Endodermal cell (in vitro differentiated cells): ENCODE measurements around the gene RAVER2. TPM values are rescaled to one million over a fixed set of nuclear protein-coding genes. Genes with fewer than 3 reads are reported as not detected.

Source experiments
- DNase-seq: peaks from one replicate; pipeline ENCODE4 v3.0.0-alpha.2; 2017
- H3K27ac ChIP-seq: 2 replicates; pipeline ENCODE4 v1.5.1; 2013; ENCODE audit warnings: mild to moderate bottlenecking, low read depth, low read length, moderate library complexity
- H3K27me3 ChIP-seq: 2 replicates; pipeline ENCODE4 v1.6.1; 2013; ENCODE audit warnings: mild to moderate bottlenecking, low read length, moderate library complexity; ENCODE audit not compliant: insufficient read depth, control insufficient read depth, poor library complexity, severe bottlenecking
- H3K36me3 ChIP-seq: 2 replicates; pipeline ENCODE4 v1.7.0; 2013; ENCODE audit warnings: mild to moderate bottlenecking, low read length, moderate library complexity; ENCODE audit not compliant: control insufficient read depth, insufficient read depth
- H3K4me1 ChIP-seq: one replicate; pipeline ENCODE4 v1.7.0; 2013; ENCODE audit warnings: low read length; ENCODE audit not compliant: control insufficient read depth, insufficient read depth
- H3K4me3 ChIP-seq: 2 replicates; pipeline ENCODE4 v1.5.1; 2013; ENCODE audit warnings: mild to moderate bottlenecking, low read length, moderate library complexity
- H3K9ac ChIP-seq: 2 replicates; pipeline ENCODE4 v1.6.1; 2013; ENCODE audit warnings: mild to moderate bottlenecking, low read length, moderate library complexity; ENCODE audit not compliant: poor library complexity, severe bottlenecking; ENCODE audit errors: extremely low read depth
- H3K9me3 ChIP-seq: 2 replicates; pipeline ENCODE4 v1.6.1; 2013; ENCODE audit warnings: mild to moderate bottlenecking, low read length, moderate library complexity; ENCODE audit not compliant: control insufficient read depth
- H3K27ac Mint-ChIP-seq: 2 replicates; pipeline ENCODE4 v1.8.0; 2020; ENCODE audit warnings: mixed read lengths
- H3K27me3 Mint-ChIP-seq: 2 replicates; pipeline ENCODE4 v1.8.0; 2021; ENCODE audit warnings: mild to moderate bottlenecking, mixed read lengths; ENCODE audit not compliant: insufficient read depth
- H3K36me3 Mint-ChIP-seq: 2 replicates; pipeline ENCODE4 v1.8.0; 2020; ENCODE audit warnings: low read depth, mixed read lengths
- H3K4me1 Mint-ChIP-seq: 2 replicates; pipeline ENCODE4 v1.8.0; 2020; ENCODE audit warnings: mixed read lengths
- H3K4me3 Mint-ChIP-seq: 2 replicates; pipeline ENCODE4 v1.8.0; 2020; ENCODE audit warnings: mild to moderate bottlenecking, moderate library complexity, mixed read lengths
- H3K9me3 Mint-ChIP-seq: 2 replicates; pipeline ENCODE4 v1.8.0; 2020; ENCODE audit warnings: mild to moderate bottlenecking, mixed read lengths
- CTCF ChIP-seq: fragments of 200-600 bp; sonication (generic); conservative IDR thresholded peaks from 2 replicates; pipeline ENCODE4 v1.5.0; 2021; ENCODE audit warnings: antibody characterized with exemption, mild to moderate bottlenecking
- WGBS, 2 experiments: methylation state at CpG; one replicate each; pipeline versions ENCODE4 v1.1.5 to v1.1.7; 2013; ENCODE audit warnings: missing lambda C conversion rate in 2 of 2, mixed read lengths in 1 of 2; ENCODE audit not compliant: insufficient coverage in 1 of 2, insufficient read length in 1 of 2; 5-methylcytosine and 5-hydroxymethylcytosine counted together
- total RNA-seq, 2 donors: library from RNA; stranded (reverse); fragmentation: NEBNext Ultra II Directional in 1 of 2; extraction: Animal tissue kit (Norgen Biotek cat#: 25700) in 1 of 2; gene quantifications; 2 replicates in 1 of 2; 3 replicates in 1 of 2; pipeline ENCODE4 v1.2.1, GENCODE V29; 2021

RAVER2 gene
- total RNA-seq, 2 donors from 2014 or later: 20.3 to 21.8 TPM

GRCh38 chr1:64857347-64857746 is 112.5 kb downstream of the RAVER2 start:
- H3K9me3 Mint-ChIP-seq: no peaks in the 10 kb centered on the region
- no peak overlapping the region for H3K27ac ChIP-seq

DNA sequence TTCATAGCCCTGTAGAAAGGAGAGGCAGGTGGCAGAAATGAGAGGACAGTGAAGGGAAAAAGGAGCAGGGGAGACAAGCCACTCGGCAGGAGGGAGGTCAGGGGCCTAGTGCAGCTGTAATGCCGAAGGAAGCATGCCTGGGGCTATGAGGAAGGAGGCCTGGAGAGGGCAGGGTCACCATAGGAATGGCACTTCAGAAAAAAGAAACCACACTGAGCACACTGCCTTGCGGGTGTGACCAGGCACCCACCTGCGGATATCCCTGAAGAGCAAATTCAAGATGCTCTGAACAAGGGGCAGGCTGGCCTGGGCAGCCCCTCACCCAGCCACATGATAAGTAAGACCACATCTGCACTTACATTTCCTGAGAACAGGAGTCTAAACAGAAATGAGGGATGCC is 116.7 kb downstream of the RAVER2 start:
- Histone ChIP-seq H3K27me3 (no peaks in the 10 kb centered on the region), H3K36me3 (peaks cover 41% of the 10 kb centered on the region), H3K4me3 (no peak overlapping the region), H3K4me1 (no peaks in the 10 kb centered on the region), H3K9me3 (no peaks in the 10 kb centered on the region), H3K27ac (no peak overlapping the region), H3K9ac (no peak overlapping the region)
- DNase-seq: peak; percentile 89
- WGBS, 2 experiments: 57 to 68% methylated on average over 4 of the region's 4 CpGs
- H3K4me3 Mint-ChIP-seq: no peak overlapping the region
- peak; percentile 84 for TF ChIP-seq CTCF
- no peaks in the 10 kb centered on the region for H3K27me3 Mint-ChIP-seq
- H3K36me3 Mint-ChIP-seq: peaks cover 43% of the 10 kb centered on the region
- no peak overlapping the region for H3K27ac Mint-ChIP-seq
- no peaks in the 10 kb centered on the region for H3K9me3 Mint-ChIP-seq
- peaks cover 4% of the 10 kb centered on the region for H3K4me1 Mint-ChIP-seq

More at GRCh38 chr1:64857347-64857746, 112.5 kb downstream of the RAVER2 start:
- peaks cover 45% of the 10 kb centered on the region for H3K36me3 Mint-ChIP-seq
- peaks cover 4% of the 10 kb centered on the region for H3K4me1 Mint-ChIP-seq
- no peaks in the 10 kb centered on the region for H3K9me3 ChIP-seq
- H3K36me3 ChIP-seq: peaks cover 35% of the 10 kb centered on the region
- no peak overlapping the region for H3K27ac Mint-ChIP-seq
- no peak overlapping the region for H3K4me3 Mint-ChIP-seq
- no peaks in the 10 kb centered on the region for H3K27me3 ChIP-seq
- DNase-seq: no peak
- H3K4me1 ChIP-seq: no peaks in the 10 kb centered on the region
- H3K9ac ChIP-seq: no peak overlapping the region
- WGBS, 2 experiments: 96 to 100% methylated on average over 3 to 4 of the region's 4 CpGs
- no peaks in the 10 kb centered on the region for H3K27me3 Mint-ChIP-seq
- TF ChIP-seq CTCF: no peak
- H3K4me3 ChIP-seq: no peak overlapping the region

DNA sequence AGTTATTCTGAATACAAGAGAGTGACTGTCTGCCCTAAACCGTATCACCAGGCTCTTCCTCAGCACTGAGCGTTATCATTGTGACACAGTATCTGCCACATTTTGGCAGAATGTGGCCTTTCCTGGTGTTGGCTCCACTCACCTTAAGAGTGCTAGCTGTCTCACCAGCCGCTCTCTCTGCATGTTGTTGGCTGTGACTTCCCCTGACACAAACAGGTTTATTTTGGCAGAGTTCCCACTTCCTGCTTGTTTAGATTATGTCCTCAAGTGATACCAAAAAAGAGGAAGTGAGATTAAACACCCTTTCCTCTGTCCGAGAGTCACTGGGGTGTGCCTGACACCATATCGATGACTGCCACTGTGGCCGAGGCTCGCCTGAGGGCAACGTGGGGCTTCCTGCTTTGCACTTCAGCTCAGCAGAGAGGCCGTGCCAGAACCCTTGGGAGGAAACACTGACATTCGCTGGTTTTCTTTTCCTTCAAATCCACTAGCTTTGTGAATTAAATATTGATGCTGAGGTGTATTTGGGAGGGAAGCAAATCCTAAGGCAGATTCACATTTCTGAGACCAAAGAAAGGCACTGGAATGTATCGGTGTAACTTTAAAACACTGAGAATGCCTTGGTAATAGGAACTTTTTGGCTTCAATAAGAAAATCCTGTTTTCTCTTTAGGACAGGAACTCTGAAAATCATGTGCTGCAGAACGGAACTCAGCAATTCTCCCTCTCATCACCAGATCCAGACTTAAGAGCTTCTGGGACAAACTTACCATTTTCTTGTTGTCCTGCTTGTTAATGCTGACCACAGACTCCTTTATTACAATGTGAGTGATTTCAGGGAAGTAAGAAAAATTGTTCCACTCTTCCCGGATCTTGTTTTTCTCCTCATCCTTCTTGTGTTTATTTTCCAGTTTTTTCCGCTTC is 119.4 kb downstream of the RAVER2 start:
- H3K9ac ChIP-seq: no peak overlapping the region

More for the DNA sequence above, 119.4 kb downstream of the RAVER2 start:
- Mint-ChIP-seq H3K27ac (no peak overlapping the region), H3K27me3 (no peaks in the 10 kb centered on the region), H3K4me3 (no peak overlapping the region), H3K36me3 (peaks cover 38% of the 10 kb centered on the region), H3K4me1 (peaks cover 4% of the 10 kb centered on the region), H3K9me3 (no peaks in the 10 kb centered on the region)
- 93 to 94% methylated on average over 11 to 14 of the region's 14 CpGs for WGBS, 2 experiments
- Histone ChIP-seq H3K36me3 (peaks cover 28% of the 10 kb centered on the region), H3K27ac (no peak overlapping the region), H3K9me3 (no peaks in the 10 kb centered on the region), H3K27me3 (no peaks in the 10 kb centered on the region), H3K4me3 (no peak overlapping the region), H3K4me1 (no peaks in the 10 kb centered on the region)
- no peak for TF ChIP-seq CTCF
- no peak for DNase-seq
